GM18520 (cell line): ENCODE results near the gene NCOR2.
A peak's percentile ranks its signal among the peaks of the same experiment; 100 is the strongest.

Experiments used
- ATAC-seq: cut with Tn5 transposase; IDR thresholded peaks from one replicate; pipeline ENCODE4 v1.9.1; 2021; ENCODE audit not compliant: unreplicated experiment

Gene NCOR2

DNA sequence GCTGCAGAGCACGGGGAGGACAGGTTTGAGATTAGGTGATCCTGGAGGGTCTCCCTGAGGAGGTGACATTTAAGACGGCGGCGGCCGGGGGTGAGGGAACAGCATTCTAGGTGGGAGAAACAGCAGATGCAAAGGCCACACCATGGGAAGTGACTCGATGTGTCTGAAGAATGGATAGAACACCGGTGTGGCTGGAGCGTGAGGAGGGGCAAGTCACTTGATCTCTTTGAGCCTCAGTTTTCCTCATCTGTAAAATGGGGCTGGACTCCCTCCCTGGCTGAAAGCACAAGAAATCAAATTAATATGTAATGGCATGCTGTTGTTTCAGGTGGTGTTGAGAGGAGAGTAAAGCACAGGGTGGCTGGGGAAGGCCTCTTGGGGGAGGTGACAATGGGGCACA lies 10.0 kb upstream of the NCOR2 start:
- ATAC-seq, result no peak

- ATAC-seq, result no peak
These were observed 8.7 kb upstream of the NCOR2 start for GRCh38 chr12:124576061-124576650.

- ATAC-seq, result no peak
These were observed 6.7 kb upstream of the NCOR2 start for GRCh38 chr12:124573839-124574786.

GRCh38 chr12:124571556-124571955 lies 4.1 kb upstream of the NCOR2 start:
- ATAC-seq, result no peak

- no peak for ATAC-seq
These were observed 3.4 kb upstream of the NCOR2 start for GRCh38 chr12:124570810-124571209.

GRCh38 chr12:124569375-124570148 lies 2.1 kb upstream of the NCOR2 start:
- ATAC-seq, result no peak

DNA sequence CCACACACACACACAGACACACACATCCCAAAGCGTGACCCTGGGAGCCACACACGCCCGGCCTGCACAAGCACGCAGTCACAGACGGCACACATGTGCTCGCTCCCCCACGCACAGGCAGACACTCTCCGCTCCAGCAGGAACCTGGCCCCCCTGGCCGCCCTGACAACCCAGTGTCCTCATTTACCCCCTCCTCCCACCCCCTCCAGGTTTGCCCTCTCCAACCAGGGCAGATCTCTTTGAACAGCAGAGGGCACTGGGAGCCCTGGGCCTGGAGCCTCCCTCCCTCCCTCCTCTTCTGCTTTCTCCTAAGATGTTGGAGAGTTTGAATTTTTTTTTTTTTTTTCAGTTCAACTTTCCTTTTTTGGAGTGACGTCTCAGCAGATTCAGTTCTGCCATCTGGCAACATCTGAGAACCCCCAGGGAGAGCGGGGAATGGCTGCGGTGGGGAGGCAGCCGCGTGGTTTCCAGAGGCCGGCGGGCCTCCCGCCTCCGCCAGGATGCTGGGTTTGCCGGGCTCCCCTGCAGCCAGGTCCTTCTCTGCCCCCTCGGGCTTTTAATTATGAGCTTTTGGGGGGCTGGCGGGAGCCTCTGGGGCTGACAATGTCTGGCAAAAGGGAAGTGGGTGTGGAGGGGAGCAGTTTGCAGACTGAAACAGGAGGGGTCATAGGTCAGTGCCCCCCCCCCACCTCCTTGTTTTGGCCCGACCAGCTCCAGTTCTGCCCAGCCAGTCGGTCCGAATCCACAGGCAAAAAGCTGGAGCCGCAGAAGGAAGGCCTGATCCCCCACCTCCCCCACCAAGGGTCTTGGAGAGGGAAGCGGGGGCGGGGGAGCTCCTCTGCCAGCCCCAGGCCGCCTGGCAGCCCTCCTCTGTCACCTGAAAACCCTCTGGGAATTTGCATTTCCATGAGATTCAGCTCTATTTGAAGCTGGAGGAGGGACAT lies 1.3 kb upstream of the NCOR2 start:
- ATAC-seq, result no peak

DNA sequence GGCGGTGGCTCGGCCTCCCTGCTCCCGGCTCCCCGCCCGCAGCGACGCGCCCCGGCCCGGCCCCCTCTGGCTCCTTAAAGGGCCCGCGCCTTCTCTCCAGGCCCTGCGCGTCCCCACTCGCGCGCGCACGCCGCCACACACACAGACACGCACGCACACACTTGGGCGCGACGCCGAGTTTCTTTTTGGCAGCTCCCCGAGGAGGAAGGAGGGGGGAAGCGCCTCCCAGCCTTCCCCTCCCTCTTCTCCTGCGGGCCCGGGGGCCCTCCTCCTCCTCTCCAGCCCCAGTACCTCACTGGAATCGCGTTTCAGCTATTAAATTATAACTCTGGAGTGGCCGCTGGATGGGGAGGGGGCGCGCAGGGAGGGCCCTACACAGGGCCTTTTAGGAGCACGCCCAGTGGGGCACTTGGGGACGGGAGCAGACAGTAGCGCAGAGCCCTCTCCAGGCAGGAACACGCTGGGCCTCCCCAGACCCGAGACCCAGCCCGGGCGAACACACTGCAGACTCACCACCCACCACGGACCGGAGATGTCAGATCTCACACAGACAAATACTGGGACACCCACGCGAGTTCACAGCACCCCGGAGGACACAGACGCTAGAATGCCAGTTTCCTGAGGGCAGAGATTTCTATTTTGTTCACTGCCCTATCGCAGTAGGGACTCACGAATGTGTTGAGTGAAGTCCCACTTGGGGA lies 411 bp upstream of the NCOR2 start:
- peak; percentile 40 for ATAC-seq

DNA sequence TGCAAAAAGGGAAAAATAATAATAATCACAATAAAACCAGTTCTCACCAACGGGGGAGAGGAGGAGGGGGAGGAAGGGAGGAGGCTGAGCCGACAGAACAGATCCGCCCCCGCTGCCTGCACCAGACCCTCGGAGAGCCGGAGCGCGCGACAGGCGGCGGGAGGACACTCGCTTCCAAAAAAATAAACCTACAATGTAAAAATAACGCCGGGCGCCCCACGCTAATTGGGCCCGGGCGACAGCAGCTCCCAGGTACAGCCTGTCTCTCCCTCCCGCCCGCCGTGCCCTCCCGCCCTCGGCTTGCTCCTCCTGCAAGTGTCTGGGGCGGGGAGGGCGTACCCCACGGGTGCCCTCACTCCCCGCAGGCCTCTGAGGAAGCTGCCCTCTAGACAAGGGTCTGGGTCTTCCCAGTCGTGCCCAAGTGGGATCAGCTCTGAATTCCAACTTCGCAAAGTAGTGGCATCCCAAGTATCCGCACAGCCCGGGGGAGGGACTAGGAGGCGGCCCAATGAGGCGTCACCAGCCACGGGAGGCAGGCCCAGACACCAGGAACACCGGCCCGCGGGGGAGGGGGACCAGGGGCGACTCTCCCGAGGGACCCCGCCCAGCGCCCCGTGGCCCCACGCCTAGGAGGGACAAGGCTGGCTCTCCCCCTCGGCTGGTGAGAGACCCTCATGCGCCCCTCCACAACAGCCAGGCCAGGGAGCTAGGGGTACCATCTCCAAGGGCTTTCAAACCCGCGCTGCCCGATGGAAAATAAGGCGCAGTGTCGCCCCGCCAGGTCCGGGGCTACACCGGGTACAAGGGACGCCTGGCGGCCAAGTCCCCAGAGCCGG lies 1.0 kb downstream of the NCOR2 start:
- ATAC-seq, result peak; percentile 30

DNA sequence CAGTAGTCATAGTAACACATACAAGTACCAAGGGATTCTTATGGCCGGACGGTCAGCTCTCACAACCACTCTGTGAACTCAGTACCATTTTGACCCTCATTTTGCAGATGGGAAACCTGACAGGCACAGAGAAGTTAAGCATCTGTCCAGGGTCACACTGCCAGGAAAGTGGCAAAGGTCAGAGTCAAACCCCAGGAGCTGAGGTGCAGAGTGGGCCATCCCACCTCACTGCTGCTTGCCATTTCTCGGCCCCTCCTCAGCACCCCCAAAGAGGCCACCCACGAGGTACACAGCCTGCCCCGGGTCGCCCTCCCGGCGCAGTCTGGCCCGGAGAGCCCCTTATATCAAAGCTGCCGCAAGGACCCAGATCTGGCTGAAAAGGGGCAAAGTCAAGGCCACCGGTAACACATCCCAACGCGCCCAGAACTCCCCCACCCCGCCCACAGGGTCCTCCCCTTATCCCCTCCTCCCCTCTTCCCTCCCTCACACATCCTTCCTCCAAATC lies 1.7 kb downstream of the NCOR2 start:
- no peak for ATAC-seq

DNA sequence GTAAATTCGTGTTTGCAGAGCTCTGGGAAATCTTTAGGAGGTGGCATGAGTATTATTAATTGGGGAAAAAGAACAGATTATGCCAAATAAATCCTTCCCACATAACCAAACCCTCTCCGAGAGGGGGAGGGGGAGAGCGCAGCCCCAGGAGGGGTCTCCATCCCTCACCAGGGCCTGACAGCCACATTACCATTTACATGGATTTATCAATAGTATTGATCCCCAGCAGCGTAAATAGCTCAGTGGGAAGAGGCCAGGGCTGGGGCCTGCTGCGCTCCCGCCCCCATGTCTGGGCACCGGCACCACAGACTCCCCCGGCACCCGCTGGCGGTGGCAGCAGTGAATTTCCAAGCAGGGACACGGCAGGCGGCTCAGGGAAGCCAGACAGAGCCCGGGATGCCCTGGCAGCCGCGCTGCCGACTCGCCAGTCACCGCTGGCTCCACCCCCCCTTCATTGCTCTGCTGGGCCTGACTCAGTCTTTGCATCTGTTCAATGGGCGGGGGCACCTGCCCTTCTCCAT lies 2.4 kb downstream of the NCOR2 start:
- no peak for ATAC-seq

- ATAC-seq, result no peak
These were observed 3.0 kb downstream of the NCOR2 start for GRCh38 chr12:124564232-124564958.

- ATAC-seq, result no peak
These were observed 3.6 kb downstream of the NCOR2 start for GRCh38 chr12:124563809-124564208.

DNA sequence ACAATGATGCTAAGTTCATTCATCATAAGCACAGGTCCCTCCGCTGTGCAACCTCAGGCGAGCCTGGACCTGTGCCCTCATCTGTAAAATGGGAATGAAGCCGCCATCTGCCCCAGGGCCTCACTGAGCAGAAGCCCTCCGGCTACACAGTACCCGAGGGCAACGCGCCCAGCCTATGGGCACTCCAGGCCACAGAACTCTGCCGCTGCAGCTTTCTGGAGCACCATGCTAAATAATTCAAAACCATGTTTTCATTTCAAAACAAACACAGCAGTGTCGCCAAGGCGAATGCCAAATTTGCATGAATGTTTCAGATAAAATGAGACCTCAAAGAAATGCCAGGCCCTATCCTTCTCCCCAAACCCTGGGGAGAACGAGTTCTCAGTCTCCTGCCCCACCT lies 4.0 kb downstream of the NCOR2 start:
- no peak for ATAC-seq

GRCh38 chr12:124562796-124563181 lies 4.6 kb downstream of the NCOR2 start:
- ATAC-seq, result no peak

DNA sequence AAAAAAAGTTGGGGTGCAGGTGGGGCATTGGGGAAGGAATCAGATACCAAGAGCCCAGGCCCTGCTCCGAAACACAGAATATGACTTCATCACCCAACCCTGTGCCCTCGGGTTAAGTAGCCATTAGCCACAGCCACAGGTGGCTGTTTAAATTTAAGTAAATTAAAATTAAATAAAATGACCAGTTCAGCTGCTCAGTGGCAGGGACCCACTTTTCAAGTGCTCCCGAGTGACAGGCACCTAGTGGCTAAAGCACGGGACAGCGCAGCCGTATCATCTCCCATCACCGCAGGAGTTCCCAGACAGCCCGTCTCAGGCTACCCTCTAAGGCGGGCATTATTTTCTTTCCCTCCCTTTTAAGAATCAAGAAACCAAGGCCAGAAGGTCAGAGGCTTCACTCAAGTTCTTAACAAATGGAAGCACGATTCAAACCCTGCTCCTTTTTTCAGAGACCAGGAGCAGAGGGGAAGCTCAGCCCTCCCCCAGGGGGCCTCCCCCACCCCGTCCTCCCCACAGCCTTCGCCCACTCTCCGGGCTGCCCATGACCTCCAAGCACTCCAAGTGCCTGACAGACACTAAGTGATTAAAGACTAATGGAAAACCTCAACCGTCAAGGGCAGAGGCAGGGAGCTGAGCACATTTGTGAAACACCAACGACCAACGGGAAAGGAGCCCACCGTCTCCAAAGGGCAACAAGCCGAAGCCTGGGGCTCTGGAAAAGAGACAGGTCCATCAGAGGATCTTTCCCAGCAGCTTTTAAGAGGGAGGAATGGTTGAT lies 5.2 kb downstream of the NCOR2 start:
- no peak for ATAC-seq

DNA sequence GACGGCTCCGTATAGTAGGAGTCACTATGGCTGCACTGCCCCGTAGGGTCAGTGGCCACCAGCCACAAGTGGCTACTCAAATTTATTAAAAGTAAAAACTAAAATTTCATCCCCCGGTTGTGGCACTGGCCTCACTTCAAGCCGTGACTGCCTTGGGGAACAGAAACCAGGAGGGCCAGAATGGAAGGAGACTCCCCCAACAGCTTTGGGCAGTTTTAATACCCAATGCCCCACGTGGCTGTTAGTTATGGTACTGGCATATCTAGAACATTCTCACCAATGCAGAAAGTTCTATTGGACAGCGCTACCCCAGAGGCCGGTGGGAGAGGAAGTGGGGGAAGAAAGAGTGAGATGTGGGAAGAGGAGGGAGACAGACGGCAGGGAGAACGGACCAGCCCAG lies 6.2 kb downstream of the NCOR2 start:
- ATAC-seq, result no peak
